Renal cortical epithelial cell (primary cell): ENCODE data around the gene LIN37. TPM values are rescaled to one million over a fixed set of nuclear protein-coding genes. Genes with fewer than 3 reads are reported as not detected.

Experiments
- DNase-seq: peaks from one replicate; pipeline ENCODE4 v3.0.0-alpha.2; 2011; ENCODE audit warnings: low read depth
- total RNA-seq: library from RNA; depleted of rRNA; stranded (reverse); fragments of >200 nt; gene quantifications from 2 replicates; pipeline ENCODE4 v1.2.3, GENCODE V29; 2014

The LIN37 gene
- total RNA-seq, 1 donor from 2014 or later, result 6.4 TPM

GRCh38 chr19:35774274-35775045 is 26.1 kb downstream of the LIN37 start:
- no peak for DNase-seq

DNA sequence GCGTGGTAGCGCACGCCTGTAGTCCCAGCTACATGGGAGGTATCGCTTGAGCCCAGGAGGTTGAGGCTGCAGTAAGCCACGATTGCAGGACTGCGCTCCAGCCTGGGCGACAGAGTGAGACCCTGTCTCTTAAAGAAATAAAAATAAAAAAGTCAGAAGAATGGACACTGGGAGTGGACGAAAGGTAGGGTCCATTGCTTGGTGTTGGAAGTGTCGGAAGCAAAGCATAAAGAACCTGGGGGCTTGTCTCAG is 26.6 kb downstream of the LIN37 start:
- no peak for DNase-seq

GRCh38 chr19:35775298-35776101 is 27.1 kb downstream of the LIN37 start, which contains the start of gene ARHGAP33:
ARHGAP33 (plus strand) TSS chr19:35775564; CDS start chr19:35775659, 95 bp downstream.
- DNase-seq, result peak; percentile 87

DNA sequence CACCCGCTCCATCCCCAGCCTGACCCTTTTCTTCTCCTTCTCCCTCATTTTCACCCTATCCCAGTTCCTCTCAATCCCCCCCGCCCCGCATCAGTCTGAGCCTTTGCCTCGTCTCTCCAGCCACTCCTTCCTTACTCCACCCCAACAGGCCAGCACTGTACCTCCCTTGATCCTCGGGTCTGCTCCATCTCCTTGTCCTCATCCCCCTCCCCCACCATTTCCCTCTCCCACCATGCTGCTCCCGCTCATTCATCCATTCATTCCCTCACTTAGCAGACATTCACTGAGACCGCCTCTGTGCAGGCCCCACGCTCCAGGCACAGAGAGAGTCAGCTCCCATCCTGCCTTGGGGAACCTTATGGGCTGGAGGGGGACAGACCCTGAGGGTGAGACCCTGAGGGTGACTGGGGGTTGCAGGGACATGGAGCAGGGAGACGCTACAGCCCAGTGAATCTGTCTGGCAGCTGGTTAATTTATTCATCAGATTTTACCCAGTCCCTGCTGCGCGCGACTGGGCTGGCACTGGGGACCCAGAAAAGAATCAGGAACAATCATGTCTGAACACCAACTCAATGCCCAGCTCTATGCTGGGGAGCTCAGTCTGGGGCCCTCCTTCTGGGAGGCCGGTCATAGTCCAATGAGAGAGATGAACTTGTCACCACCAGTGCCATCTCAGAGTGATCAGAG is 27.9 kb downstream of the LIN37 start:
- DNase-seq, result no peak

DNA sequence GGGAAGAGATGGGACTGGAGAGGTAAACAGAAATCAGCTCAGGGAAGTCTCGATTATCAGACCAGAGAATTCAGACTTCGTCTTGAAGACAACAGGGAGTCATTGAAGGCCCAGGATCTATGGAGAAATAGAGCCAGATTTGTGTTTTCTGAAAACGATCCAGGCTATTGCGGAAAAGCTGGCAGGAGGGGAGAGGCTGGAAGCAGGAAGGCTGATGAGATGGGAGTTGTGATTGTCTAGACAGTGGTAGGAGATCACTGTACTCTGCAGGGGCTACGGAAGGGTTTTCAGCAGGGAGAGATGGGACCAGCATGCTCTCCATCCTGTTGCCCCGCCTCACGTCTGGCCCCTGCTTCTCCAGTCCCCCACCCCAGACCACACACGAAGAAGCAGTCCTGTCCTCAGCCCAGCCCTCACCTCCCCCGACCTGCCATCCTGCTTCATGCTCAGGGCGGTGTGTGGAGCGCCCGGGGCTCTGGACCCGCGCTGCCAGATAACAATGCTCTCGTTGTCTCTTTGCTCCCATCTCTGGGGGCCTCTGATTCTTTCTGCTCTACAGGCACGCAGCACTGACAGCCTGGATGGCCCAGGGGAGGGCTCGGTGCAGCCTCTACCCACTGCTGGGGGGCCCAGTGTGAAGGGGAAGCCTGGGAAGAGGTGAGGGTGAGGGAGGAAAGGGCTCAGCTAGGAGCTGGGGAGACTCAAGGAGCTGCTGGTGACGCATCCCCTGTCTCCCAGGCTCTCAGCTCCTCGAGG is 28.9 kb downstream of the LIN37 start:
- no peak for DNase-seq

- DNase-seq, result no peak
Measured at GRCh38 chr19:35777961-35778360, 29.6 kb downstream of the LIN37 start.

- DNase-seq, result no peak
Measured at GRCh38 chr19:35779033-35779432, 30.7 kb downstream of the LIN37 start.

DNA sequence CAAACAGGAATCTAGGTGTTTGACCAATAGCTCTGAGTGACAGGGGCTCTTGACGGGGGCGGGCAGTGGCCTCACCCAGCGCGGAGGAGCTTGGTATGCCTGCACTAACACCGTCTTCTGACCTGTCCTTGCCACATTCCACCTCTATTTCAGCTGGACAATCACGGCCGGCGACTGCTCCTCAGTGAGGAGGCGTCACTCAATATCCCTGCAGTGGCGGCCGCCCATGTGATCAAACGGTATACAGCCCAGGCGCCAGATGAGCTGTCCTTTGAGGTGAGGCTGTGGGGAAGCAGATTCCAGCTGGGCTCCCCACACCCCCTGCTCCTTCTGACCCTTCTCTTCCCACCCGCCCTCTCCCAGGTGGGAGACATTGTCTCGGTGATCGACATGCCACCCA is 31.7 kb downstream of the LIN37 start:
- DNase-seq, result no peak

DNA sequence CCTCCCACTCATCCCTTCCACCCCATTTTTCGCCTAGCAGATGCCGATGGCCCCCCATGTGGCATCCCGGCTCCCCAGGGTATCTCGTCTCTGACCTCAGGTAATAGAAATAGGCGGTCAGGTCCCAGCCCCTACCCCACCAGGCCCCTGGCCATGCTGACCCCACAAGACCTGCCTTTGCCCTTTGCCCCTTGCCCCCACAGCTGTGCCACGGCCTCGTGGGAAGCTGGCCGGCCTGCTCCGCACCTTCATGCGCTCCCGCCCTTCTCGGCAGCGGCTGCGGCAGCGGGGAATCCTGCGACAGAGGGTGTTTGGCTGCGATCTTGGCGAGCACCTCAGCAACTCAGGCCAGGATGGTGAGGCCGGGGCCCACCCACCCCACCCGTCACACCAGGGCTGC is 32.3 kb downstream of the LIN37 start:
- no peak for DNase-seq

DNA sequence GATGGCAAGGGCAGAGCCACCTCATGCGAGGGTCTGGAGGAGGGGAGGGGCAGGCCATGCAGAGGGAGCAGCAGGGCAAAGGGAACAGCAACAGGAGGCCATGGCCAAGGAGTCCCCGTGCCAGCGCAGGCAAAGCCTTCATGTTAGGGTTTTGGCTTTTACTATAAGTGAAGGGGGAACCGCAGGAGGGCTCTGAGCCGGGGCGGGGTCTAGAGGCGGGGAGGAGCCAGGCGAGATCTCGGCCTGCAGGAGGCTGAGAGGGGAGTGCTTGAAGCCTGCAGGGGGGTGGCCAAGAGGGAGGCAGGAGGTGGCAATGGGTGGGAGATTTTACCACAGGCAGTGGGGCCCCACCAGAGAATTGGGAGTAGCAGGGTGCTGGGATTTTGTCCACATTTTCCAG is 33.3 kb downstream of the LIN37 start:
- DNase-seq, result no peak

DNA sequence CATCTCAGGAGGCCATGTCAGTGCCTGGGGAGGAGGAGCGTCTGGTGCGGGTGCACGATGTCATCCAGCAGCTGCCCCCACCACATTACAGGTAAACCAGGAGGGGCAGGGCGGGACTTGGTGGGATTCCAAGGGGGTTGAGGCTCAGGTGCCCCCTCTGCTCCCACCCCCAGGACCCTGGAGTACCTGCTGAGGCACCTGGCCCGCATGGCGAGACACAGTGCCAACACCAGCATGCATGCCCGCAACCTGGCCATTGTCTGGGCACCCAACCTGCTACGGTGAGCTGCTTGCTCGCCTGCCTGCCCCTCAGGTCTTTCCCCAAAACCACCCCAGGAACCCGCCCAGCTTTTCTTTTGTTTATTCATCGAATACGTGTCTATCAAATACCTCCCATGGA is 34.2 kb downstream of the LIN37 start:
- DNase-seq, result no peak

DNA sequence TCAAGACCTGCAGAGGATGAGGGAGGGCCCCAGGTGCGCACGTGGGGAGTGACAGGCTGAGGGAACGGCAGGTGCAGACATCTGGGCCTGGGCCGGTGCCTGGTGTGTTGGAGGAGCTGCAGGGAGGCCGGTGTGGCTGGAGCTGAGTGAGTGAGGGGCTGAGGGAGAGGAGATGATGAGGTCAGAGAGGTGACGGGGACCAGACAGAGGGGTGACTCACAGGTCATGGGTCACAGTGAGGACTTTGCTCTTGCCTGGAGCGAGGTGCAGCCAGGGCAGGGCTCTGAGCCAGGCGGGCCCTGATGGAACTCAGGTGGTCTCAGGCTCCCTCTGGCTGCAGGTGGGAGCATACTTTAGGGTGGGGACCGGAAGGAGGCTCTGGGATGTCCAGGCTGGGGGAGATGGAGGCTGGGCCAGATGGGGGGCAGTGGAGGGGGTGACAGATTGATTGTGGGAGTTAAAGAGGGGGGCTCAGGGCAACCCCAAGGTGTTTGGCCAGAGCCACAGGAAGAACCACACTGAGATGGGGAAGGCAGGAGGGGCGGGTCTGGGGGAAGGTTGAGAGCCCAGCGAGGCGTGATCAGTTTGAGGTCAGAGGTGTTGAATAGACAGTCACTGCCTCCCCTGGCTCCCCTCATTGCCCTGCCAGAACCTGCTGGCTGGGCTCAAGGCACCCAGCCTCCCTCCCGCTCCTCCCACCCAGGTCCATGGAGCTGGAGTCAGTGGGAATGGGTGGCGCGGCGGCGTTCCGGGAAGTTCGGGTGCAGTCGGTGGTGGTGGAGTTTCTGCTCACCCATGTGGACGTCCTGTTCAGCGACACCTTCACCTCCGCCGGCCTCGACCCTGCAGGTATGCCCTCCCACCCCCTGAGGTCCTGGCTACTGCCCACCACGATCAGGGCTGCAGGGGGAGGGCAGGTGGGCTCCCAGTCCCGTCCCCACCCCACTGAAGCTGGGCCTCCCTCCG is 35.4 kb downstream of the LIN37 start:
- DNase-seq, result no peak

- DNase-seq, result no peak
Measured at GRCh38 chr19:35784503-35785338, 36.3 kb downstream of the LIN37 start.

- DNase-seq, result no peak
Measured at GRCh38 chr19:35785339-35785627, 36.9 kb downstream of the LIN37 start.

GRCh38 chr19:35786299-35787160 is 38.2 kb downstream of the LIN37 start:
- no peak for DNase-seq

- no peak for DNase-seq
Measured at GRCh38 chr19:35787227-35787799, 38.9 kb downstream of the LIN37 start.

DNA sequence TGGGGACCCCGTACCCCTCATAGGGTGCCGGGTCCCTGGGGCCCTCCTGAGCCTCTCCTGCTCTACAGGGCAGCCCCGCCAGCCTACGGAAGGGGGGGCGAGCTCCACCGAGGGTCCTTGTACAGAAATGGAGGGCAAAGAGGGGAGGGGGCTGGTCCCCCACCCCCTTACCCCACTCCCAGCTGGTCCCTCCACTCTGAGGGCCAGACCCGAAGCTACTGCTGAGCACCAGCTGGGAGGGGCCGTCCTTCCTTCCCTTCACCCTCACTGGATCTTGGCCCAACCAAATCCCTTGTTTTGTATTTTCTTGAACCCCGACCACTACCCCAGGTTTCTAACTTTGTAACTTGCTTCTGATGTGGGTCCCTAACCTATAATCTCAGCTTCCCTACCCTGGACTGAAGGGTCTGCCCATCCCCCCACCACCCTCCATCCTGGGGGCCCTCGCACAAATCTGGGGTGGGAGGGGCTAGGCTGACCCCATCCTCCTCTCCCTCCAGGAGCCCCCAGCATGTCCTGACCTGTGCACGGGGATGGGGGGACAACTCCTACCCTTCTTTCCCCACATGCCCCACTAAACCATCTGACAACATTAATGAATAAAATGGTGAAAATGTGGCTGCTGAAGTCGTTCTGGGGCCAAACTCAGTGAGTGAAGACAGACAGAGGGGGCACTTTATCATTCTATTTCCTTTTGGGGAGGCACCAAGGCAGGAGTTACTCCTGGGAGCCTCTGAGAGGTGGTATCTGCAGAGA is 40.0 kb downstream of the LIN37 start:
- DNase-seq, result no peak
